ENCODE data around the gene NAA40.

The NAA40 gene

DNA sequence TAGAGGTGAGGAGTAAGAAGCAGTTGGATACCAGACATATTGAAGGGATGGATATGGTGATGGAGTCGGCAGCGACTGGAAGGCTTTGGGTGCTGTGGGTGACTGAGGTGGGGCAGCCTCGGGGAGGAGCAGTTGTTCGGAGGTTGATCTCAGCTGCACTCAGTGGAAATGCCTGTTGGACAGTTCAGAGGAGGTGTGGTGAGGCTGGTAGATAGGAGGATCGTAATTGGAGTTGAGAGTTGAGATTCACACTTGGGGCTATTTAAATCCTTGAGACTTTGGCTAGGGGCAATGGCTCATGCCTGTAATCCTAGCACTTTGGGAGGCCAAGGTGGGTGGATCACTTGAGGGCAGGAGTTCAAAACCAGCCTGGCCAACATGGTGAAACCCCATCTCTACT is 54.3 kb downstream of the NAA40 start:
- no peak for DNase-seq

DNA sequence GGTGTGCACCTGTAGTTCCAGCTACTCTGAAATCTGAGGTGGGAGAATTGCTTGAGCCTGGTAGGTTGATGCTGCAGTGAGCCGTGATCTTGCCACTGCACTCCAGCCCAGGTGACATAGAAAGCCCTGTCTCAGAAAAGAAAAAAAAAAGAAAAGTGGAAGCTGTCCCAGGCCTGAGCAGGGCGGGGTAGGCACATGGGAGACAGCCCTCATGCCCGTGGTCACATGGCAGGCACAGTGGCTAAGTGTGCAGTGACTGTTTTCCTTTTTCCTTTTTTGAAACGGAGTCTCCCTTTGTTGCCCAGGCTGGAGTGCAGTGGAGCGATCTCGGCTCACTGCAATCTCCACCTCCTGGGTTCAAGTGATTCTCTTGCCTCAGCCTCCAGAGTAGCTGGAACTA is 55.2 kb downstream of the NAA40 start:
- DNase-seq = no peak

DNA sequence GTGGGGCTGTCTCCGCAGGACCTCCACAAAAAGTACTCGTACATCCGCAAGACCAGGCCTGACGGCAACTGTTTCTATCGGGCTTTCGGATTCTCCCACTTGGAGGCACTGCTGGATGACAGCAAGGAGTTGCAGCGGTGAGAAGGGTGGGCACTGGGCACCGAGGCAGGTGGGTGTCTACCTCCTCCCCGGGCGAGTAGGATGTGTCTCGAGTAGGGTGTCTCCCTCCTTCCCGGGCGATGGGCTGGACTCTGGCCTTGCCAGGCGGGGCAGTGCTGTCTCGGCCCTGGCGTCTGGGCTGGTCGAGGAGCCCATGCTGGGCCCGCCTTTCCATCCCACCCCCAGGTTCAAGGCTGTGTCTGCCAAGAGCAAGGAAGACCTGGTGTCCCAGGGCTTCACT is 57.7 kb downstream of the NAA40 start:
- DNase-seq = no peak

DNA sequence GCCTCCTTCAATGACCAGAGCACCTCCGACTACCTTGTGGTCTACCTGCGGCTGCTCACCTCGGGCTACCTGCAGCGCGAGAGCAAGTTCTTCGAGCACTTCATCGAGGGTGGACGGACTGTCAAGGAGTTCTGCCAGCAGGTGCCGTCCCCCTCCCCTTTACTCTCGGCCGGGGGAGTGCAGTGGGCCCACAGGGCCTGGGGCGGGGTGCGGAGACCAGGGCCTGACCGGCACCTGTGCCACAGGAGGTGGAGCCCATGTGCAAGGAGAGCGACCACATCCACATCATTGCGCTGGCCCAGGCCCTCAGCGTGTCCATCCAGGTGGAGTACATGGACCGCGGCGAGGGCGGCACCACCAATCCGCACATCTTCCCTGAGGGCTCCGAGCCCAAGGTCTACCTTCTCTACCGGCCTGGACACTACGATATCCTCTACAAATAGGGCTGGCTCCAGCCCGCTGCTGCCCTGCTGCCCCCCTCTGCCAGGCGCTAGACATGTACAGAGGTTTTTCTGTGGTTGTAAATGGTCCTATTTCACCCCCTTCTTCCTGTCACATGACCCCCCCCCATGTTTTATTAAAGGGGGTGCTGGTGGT is 58.4 kb downstream of the NAA40 start:
- DNase-seq = no peak

DNA sequence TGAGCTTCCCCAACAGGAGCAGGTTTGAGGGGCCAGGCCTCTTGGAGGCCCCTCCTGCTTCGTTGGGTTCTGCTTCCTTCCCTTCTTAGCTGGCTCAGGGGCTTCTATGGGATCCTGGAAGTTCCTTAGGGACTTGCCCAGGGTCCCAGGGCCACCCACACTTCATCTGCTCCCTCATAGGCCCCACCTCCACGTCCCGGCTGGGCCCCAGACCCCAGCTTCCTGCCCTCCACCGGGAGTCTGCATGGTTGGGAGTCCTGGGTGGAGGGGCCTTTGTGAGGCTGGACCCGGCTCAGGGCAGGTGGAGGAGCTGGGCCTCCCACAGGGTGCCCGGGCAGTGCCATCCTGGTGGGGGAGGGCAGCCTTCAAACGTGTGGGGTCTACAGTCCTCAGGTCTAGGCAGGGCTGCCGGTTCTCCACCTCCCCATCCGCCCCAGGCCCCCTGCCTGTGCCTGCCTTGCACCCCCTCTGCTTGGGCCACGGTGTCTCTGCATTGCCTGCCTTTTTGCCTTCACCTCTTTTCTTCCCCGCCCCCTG is 59.1 kb downstream of the NAA40 start:
- DNase-seq = no peak

DNA sequence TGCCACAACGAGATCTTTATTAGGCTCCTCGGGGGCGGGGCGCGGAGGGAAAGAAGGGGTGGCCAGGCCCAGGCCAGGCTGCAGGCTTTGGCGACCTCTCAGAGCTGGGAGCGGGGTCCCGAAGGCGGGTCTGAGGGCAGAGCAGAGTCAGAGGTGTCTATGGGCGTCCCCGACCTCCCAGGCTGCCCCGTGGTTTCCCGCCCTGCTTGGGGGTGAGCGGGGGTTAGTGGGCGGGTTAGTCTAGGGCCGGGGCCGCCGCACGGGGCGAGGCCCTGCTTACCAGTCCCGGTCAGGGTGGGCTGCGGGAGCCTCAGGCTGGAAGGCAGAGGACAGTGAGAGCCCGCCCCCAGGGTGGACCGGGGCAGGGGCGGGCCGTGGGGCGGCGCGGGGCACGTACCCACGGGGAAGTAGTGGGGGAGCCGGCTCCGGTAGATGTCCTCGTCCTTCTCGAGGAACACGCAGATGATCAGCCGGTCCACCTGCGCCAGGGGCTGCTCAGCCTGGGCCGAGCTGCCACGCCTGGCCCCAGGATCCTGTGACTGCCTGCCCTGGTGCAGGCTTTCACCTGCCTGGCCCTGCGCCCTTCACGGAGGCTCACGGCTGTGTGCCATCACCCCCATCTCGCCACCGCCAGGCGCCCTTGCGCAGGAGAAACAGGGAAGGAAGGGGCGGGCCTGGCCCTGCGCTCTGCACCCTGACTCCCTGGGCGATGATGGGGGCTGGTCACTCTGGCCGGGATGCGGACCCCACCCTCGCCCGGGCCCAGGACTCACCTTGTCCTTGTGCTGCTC is 60.0 kb downstream of the NAA40 start:
- DNase-seq = no peak

DNA sequence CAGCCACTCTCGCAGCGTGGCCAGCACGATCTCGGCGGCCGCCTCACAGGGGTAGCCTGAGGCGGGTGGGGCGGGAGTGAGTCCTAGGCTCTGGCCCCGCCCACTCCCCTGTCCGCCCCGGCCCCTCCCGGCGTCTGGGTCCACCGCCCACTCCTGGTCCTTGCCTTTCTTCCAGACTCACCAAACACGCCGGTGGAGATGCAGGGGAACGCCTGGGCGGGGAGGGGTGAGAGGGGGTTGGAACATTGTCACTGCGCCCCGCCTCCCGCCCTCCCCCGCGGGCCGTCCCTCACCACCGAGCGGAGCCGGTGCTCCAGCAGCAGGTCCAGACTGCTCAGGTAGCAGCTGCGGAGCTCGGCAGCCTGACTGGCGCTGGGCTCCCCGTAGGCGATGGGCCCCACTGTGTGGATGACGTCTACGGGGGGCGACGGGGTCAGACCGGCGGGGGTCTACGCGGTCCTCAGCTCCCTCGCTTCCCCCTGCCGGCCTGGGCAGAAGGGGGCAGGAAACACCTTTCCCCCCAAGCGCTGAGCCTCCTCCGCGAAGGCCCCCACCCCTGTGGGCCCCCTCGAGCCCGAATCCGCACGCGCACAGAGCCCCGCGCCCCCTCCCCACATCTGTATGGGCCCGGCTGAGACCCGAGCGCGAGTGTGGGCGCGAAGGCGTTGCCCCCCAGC is 60.7 kb downstream of the NAA40 start:
- no peak for DNase-seq

DNA sequence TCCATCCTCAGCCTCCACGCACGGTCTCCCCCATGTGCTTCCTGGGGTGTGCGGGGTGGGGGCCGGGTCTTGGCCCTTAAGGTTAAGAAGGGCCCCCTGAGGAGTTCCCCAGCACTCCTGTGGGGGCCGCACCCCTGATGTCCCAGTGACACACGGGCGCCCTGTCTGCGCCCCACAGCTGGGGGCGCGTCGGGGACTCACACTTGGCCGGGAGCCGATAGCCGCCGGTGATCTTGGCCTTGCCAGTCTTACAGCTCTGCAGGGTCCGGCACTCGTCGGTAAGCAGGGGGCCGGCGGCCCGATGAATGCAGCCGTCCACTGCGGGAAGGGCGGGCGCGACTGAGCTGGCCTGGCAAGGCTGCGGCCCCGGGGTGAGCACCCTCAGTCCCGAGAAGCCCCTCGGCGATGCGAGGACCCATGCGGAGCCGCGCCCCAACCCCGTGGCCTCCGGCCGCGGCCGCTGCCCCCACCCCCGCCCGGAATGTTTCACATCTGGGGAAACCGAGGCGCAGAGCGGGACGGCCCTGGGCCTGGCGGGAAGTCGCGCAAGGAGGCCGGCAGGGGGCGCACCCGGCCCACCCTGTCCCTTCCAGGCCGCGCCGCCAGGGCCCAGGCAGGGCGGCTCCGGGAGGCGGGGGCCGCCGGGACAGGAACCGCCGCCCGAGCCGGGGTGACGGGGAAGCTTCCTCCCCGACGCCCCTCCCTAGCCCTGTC is 61.4 kb downstream of the NAA40 start:
- no peak for DNase-seq

DNA sequence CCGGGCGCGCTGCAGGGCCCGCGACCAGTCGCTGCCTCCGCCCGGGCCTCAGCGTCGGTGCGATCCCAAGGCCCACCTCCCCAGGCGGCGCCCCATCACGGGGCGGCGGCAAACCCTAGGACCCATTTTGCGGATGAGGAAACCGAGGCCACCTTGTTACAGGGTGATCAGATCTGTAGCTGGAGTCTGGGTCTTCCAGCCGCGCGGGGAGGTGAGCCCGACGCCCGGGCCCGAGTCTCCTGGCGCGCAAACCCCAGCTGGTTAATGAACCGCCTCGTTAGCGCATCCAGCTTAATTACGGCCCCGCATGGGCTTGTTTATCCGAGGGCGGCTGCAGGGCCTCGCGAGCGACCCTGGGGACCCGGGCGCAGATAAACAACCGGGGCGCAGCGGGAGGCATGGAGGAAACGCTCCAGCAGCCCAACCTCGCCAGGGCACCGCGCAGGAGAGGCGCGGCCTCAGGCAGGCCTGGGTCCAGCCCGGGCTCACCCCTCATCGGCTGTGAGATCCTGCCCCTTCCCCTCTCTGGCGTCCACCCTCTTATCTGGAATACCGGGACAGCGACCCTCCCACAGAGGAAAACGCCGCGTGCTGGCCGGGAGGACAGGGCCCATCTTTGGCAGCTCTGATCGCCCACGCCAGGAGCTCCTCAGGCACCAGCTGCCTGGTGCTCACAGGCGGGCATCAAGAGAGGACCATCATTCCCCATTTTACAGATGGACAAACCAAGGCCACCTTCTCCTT is 62.1 kb downstream of the NAA40 start:
- no peak for DNase-seq

DNA sequence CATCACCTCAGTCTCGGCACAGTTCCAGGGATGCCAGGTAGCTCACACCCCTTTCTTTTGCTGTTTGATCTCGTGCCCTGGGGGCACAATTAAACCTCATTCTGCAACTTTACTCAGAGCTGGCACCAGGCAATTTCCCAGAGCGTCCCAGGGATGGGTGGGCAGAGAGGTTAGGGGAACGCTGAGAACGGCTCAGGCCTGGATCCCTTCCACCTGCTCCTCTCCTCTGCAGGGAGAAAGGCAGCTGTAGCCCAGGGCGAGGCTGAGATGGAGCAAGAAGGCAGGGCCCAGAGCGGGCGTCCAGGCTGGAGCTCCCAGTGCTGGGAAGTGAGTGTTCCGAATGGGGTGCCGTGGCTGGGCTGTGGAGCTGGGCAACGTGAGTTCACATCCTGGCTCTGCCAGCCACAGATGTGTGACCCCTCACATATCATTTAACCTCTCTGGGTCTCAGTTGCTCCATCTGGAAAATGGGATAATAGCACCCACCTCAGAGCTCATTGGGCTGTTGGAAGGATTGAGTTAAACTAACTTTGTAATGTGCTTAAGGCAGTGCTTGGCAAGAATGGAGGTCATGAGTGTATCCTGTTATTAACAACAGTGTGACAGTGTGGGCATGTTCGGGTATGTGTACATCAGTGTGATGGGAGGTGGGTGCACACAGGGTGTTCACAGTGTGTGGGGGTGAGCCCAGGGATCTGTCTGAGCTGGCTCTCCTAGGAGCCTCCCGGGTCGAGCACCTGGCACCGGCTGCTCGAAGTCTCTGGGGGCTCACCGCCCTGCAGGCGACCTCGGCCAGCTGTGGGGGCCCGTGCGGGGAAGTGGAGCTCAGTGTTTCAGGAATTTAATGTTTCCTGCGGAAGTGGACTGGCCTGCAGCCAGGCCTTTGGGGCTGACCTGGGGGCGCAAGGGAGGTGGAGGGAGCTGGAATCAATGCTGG is 63.0 kb downstream of the NAA40 start:
- no peak for DNase-seq

DNA sequence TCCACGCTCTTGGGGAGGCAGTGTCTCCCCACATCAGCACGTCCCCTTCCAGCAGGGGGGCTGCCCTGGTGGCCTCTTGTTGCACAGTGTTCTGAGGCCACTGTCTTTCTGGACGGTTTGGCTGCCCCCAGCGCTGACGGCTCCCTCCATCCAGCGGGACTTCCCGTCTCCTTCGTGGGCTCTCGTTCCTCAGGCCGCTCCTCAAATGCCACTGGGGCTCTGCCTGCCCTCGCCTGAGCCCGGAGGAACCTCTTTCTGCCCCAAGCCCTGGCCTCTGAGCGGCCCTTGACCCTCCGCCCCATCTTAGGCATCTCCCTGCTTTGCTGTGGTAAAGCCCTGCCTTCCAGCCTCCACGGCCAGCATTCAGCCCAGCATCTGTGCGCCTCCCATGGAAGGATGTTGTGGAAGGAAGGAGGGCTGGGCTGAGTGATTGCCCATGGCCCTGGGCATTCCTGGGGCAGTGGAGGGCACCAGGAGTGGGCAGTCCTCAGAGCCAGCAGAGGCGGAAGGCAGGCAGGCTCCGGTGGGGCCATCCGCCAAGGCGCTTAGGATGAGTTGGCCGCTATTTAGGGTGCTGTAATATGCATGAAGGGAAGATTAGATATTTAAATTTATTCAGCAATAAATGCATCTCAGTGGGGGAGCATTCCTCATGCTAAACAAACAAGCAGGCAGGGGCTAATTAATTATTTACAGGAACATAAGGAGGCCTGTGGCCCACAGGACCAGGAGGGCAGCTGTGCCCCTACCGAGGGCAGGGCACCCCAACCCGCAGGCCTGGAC is 65.2 kb downstream of the NAA40 start:
- no peak for DNase-seq

DNA sequence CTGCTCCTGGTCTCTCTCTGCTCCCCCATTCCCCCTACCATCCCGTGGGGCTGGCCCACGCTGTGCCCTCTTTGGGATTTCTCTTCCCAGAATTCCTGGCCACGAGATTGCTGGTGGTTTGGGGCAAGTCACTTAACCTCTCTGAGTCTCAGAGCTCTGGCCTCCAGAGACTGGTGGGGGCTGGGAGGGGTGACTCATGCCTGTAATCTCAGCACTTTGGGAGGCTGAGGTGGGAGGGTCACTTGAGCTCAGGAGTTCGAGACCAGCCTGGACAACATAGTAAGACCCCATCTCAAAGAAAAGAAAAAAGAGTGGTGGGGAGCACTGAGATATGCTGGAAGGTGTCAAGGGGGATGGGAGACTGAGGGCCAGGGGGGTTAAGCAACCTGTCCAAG is 65.8 kb downstream of the NAA40 start:
- DNase-seq = no peak

DNA sequence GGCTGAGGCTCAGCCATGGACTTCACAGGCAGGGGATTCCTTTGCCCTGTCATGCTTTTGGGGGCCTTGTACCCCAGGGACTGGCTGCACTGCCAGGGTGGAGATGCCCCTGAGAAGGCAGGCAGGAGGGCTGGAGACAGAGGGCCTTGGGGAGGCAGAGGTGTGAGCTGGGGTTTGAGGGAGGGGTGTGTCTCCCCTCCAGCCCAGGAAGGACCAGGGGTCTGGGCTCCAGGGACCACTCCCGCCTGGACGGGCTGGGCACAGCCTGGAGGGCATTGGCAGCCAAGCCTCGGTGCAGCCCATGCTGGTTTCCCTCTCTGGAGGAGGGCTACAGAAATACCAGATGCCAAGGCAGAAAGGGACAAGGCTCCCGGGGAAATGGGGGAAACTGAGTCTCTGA is 66.9 kb downstream of the NAA40 start:
- DNase-seq = no peak

DNA sequence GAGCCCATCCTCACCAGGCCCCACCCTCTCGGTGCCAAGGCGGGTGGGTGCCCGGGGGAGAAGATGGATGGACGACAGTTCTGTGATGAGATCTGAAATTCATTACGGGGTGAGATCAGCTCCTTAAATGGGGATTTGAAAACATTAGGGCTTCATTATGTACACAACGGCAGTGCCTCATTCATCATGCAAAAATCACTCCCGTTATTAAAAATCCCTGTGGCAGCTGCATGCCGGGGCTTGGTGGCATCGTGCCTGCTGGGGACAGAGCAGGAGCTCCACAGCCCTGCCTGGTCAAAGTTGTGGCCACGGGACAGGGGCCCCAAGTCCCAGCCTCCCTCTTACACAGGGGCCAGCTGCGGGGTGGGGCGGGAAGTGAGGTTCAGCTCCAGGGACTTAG is 67.6 kb downstream of the NAA40 start:
- DNase-seq = no peak

All from DMS79 (cell line).